ENCODE results near the gene FBXO15.

Gene FBXO15, protein sequence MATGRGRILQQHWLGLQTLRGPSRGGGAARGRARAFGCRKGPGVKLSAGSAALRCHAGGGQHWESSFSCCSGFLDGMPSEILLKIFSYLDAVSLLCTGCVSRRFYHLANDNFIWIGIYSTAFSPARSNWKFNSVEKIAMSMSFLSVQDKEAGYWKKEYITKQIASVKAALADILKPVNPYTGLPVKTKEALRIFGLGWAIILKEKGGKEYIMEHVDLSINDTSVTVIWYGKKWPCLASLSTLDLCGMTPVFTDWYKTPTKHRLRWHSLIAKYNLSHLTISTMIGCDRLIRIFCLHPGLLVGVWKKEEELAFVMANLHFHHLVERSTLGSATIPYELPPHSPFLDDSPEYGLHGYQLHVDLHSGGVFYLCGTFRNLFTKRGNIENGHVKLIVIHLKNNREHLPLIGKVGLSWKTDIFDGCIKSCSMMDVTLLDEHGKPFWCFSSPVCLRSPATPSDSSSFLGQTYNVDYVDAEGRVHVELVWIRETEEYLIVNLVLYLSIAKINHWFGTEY

DNA sequence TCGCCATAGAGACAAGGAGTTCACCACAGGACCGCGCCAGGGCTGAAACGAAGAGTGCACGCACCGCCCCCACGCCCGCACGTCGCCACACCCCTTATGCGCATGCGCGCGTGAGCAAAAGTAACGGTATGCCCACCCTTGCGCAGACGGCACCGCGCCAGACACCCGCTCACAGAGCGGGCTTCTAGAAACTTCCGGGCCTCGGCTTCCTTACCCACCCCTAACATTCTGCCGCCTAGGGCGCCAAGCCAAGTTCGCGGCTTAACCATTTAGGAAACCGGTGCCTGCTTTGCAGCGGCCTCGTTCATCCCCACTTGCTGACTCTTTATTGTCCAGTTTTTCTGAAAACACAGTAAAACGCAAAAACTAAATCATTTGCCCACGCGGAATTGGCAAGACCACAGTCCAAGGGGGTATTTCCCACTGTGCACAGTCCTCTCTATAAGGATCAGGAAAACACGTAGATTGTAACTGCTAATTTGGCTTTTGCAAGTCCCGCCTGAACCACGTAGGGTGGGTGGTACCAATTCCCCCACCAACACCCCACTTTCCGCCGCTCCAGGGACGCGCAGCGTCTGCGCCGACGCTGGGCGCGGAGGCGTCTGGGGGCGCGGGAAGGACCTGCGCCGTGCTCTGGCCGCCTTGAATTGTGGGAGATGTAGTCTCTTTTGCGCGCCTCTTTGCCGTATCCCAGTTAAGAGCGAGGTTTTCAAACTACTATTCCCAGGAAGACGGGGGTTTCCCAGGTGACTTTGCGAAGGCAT is at the start of gene FBXO15, which contains the start of gene TIMM21:
TSS of gene FBXO15 (minus strand) at position 56 of the 764 bp plus-strand sequence. CDS start at position 7, 49 bp downstream.
TSS of gene TIMM21 (plus strand) at position 745 of the 764 bp plus-strand sequence. CDS start 286 bp downstream, outside the sequence.
- peak; percentile 96 for DNase-seq (ENCODE audit: low read depth, low spot score)

DNA sequence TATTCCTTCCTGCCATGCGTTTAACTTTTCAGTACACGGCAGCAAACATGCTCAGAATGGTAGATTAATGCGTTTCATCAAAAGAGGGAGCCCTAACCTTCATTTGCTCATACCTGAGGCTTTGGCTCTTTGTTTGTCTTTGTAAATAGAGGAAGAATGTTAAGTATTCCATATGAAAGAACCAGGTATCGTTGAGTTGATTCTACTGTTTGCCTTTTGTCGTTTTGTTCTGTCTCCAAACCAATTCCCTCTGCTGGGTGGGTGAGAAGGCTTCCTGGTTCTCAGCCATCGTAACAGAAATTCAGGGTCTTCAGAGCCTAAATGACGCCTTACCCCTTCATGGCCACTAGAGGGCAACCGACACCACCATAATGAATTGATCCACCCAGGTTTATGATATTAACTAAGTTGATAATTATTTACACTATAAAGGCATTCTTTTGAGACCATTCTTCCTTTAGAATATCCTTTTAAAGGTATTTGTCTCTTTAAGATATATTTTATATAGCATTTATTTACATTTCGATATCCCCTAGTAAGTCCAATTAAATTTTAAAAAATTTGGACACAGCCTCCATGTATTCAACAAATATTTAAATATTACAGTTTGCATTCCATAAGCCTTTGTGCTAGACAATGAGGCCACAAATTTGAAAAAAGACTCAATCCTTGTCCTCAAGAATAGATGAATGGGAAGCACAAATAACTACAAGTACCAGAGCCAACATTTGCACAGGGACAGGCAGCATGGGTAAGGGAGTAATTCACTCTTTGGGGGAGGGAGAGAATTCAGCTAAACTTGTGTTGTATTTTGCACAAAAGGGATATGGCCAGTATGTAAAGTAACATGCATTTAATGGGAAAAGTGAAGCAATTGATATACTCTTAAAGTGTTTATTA is 48.8 kb upstream of the FBXO15 start:
- peak; percentile 80 for DNase-seq (ENCODE audit: low read depth, low spot score)

DNA sequence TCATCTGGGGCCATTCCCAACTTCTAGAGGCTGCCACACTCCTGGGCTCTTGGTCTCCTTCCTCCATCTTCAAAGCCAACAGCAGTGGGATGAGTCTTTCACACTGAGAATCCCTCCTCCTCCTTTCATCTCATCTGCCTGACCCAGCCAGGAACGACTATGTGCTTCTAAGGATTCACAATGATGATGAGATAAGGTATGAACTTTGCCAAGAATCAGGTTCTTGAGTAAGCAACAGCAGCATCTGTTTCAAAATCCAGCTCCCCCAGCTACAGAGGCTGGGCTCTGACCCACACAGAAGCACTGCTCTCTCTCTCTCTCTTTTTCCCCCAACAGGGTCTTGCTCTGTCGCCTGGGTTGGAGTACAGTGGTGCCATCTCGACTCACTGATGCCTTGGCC is 47.1 kb upstream of the FBXO15 start:
- DNase-seq (ENCODE audit: low read depth, low spot score), result no peak

DNA sequence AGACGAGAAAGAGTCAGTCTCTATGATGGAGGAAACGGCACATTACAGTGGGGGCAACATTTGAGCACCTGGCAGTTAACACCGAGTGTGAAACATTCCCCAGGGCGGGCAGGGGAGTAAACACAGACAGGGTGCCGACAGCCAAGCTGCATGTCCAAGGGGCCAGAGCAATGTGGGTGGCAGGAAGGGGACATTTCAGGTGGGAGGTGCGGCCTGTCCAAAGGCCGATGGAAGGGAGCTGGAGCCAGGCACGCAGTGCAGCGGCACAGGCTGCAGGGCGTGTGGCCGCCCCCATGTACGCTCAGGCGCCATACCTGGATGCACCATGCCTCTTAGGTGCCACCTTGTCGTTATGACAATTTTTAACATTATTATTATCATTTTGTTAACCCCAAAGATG is 43.9 kb upstream of the FBXO15 start:
- no peak for DNase-seq (ENCODE audit: low read depth, low spot score)

DNA sequence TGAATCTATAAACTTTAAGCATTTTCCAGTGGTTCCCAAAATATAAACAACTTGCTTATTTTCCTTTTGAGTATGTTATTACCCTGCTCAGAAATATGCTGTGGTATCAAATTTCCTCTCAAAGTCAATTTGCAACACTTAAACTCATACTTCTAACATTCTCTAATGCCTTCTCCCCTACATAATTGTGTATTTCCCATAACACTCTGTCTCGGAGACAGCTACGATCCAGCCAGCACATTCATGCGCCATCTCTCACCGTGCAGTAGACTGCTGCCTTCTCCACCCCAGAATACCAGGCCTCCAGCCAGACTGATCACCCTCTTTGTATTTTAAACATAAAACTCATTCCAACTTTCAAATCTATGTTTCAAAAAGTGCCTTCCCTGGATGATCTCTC is 42.5 kb upstream of the FBXO15 start:
- no peak for DNase-seq (ENCODE audit: low read depth, low spot score)

DNA sequence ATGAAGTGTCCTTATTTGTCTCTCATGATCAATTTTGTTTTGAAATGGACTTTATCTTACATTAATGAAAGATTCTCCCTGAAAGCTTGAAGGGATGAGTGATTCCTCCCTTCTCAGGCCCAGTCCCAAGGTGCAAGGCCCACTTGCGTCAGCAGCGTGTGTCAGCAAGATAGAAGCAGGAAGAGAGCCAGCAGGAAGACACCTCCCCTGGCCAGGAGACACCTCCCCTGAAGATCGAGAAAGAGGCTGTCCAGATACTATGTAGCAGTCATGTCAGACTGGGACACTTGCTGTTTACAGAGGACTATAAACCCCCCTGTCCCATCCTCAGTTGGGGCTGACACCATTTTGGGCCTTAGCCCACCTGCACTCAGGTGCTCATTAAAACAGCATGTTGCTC is 39.0 kb upstream of the FBXO15 start:
- DNase-seq (ENCODE audit: low read depth, low spot score), result no peak

DNA sequence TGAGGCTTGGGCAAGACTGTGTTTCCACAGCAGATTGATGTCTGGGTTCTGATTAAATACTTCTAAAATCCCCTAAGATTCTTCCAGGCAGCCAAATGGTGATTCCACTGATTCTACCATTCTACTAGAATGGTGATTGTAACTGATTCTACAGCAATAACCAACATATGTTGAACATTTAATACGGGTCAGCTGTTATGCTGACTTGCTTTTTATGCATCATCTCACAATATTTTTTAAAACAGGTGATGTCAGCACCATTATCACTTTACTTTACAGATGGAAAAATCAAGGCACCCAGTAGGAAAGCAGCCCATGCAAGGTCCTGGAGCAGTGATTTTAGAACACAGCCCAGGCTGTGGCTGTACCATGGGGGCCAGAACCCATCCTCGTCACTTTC is 38.2 kb upstream of the FBXO15 start:
- no peak for DNase-seq (ENCODE audit: low read depth, low spot score)

DNA sequence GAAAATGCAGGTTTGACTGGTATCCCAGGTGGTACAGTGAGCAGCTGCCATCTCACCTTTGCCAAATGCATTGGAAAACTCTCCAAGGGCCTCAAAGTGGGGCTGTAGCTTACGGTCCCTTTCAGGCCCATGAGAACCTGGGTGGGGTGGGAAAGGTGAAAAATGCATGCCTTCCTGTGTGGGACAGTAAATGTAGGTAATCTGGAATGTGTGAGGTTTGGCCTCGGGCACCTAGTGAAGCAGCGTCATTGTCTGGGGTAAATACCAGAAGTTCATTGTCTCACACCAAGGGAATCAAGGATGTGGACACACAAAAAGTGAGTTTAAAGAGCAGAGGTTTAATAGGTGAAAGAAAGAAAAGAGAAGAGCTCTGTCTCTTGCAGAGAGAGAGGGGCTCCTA is 37.2 kb upstream of the FBXO15 start:
- DNase-seq (ENCODE audit: low read depth, low spot score), result peak; percentile 82

DNA sequence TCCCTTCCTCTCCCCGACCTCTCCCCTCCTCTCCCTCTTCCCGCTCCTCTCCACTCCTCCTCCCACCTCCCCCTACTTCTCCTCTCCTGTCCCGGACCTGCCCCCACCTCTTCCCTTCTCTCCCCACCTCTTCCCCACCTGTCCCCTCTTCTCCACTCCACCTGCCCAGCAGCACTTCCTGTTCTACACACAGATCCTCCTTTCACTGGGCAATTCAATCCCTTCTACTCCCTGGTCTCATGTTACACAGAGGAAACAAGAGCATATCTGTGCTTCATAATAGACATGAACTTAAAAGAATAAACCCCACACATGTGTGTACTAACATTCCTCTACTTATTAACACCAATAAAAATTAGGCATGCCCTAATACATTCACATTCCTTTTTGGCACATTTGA is 35.5 kb upstream of the FBXO15 start:
- DNase-seq (ENCODE audit: low read depth, low spot score), result no peak

DNA sequence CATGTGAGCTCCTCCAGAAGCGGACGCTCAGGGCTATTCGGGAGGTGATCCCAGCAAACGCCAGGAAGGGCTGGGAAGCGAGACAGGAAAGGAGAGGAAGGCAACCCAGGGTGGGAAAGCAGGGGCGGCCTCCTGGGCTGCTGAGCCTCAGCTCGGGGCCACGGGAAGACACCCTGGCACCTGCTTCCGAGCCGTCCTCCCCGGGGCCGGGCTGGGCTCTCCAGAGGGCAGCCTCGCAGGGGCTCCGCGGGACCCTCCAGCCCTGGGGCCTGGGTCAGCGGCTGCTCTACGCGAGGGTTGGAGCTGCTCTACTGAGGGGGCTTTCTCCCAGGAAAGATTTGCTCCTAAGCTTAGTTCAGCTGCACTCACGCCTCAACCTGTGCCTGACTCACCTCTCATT is 34.7 kb upstream of the FBXO15 start:
- no peak for DNase-seq (ENCODE audit: low read depth, low spot score)

DNA sequence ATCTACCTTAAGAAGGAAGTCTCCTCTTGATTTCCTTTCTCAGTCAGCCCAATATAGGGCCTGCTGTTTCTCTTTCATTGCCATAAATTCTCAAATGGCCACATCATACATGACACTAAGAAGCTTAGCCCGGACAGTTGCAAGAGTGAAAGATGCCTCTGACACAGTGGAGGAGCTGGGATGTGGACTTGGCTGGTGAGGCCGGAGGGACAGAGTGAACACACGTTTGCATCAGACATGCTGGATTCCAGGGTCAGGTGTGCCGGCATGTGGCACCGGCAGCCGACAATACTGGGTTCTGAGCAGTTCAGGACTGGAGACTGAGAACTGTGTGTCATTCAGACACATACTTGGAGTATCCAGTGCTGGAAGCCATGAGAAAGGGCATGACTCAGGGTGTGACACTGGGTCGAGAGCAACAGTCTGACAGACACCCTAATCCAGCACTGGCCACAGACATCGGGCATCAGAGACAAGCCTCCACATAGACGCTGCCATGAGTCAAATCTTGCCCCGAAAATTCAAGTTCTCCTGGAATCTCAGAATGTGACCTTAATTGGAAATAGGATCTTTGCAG is 32.1 kb upstream of the FBXO15 start:
- no peak for DNase-seq (ENCODE audit: low read depth, low spot score)

DNA sequence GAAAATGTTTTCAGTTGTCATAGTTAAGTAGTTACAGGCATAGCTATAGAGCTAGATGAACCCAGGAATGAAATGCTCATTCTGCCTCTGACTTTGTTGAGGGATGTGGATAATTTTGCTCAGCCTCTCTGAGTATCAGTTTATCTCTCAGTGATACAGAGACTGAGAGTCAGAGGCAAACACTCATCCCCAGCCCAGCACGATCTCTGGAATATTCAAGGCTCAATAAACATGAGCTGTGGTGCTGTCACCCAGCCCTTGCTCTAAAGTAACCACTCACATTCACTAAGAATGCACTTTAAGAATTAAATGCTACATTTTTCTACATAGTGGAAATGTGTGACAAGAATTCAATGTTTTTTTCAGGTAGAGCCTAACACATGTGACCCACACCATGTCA is 31.2 kb upstream of the FBXO15 start:
- DNase-seq (ENCODE audit: low read depth, low spot score), result no peak

DNA sequence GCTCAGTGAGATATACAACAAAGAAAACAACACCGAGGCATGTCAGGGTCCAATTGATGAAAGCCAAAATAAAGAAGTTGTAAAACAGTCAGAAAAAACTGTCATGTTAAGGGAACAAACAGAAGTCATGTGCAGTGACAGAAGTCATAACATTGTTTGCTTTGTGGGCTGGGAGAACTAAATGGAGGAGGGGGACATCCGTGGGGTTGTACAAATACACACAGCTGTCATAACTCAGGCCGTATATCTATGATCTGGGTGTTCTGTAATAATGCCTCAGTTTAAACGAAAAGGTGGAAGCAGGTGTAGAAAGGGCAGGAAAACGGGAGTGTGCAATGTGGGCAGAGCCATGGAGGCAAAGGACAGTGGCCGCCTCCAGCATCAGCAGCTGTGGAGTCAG is 28.0 kb upstream of the FBXO15 start:
- no peak for DNase-seq (ENCODE audit: low read depth, low spot score)

DNA sequence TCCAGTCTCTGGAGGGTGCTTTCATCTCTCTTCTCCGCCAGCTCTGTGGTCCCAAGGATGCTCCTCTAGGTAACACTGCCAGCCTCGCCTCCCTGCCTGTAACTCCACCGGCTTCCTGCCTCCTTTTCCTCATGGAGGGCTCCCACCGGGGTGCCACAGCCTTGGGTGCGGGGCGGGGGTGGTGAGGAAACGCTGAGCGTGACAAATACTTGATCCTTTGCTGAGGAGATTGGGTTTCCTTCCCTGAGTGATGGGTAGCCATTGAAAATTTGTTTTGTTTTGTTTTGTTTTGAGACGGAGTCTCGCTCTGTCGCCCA is 25.8 kb upstream of the FBXO15 start:
- no peak for DNase-seq (ENCODE audit: low read depth, low spot score)

DNA sequence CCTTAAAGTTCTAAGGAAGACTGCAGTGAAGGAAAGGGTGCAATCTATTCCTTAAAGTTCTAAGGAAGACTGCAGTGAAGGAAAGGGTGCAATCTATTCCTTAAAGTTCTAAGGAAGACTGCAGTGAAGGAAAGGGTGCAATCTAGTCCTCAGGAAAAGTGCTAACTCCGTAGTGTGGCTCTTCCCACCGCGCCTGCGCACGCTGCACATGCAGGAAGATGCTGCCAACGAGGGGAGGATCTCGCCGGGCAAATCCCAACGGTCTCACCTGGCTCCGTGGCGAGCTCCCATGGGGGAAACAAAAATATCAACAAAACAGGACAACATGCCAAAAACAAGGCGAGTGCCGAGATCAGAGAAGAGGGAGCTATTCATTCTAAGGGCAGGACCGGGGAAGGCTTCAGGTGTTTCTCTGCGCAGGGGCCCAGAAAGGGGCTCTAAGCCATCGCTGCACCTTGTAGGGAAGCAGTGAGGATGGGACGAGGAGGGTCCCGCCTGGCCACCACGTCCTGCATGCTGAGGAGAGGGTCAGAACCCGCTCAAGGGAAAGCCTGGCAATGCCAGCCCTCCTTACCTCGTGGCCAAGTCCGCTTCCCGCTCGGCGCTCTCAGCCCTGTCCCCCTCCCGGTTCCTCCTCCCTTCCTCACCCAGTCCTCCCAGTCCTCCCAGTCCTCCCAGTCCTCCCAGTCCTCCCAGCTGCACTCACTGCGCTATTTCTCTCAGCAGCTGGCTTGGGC is 25.2 kb upstream of the FBXO15 start:
- DNase-seq (ENCODE audit: low read depth, low spot score), result no peak

DNA sequence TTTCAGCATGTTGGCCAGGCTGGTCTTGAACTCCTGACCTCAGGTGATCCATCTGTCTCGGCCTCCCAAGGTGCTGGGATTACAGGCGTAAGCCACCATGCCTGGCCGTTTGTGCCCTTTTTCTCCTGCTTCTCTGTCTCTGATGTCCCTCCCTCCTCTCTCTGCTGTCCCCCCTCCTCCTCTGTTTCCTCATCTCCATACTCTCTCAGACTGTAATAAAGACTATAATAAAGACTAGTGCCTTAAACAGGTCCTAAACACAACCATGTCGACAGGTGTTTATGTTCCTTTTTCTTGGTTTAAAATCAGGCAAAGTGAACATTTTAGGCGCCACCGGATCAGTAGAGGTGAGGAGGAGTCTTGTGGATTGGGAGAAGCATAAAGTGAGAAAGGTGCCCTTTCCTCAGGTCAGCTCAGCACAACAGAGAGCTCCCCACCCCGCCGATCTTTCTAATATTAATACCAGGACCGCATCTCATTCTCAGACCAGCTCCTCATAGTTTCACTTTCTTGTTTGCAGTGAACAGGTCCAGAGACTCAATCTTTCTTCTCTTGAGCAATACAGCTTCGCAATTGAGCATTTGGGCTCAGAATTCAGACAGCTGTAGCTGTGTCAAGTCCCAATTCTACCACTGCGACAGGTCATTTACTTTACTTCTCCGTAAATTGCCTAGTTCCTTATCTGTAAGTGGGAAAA is 24.4 kb upstream of the FBXO15 start:
- no peak for DNase-seq (ENCODE audit: low read depth, low spot score)

DNA sequence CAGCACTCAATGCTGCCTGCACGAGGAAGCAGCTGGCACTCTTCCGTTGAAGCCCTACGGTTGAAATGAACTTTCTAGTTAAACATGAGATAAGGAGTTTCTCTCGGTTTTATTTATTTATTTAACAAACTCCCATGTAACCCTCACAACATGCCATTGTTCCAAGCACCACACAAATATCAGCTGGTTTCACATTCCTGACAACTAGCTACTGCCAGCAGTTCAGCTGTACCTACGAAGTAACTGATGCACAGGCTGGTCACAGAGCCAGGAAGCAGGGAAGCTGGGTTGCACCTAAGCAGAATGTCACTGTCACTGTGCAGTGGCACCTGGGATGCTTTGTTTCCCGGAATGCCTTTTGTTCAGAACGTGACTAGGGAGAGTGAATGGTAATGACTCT is 18.8 kb upstream of the FBXO15 start:
- DNase-seq (ENCODE audit: low read depth, low spot score), result no peak

DNA sequence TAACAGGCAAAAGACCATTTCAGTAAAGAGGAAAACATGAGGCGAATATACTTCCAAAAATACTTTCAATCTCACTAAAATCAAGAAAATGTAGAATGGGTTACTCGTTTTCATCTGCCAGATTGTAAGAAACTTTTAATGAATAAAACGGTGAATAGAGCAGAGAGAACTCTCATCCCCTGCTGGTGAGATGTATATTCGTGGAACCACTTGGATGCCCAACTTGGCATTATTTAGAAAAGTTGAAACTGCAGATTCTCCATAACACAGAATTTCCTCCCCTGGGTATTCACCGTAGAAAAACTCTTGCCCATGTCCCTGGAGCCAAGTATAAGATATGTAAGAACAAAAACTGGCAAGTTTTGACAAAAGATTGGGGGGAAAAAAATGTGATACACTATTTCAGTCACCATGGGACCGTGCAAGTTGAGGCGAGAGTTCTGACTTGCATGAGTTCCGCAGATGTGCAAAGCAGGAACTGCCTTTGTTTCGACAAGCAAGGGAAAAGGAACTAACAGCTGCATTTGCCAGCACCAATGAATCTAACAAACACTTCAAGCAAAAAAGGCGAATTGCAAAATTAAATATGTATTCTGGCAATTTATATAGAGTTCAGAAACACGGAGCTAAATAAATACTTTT is 15.5 kb upstream of the FBXO15 start:
- no peak for DNase-seq (ENCODE audit: low read depth, low spot score)

DNA sequence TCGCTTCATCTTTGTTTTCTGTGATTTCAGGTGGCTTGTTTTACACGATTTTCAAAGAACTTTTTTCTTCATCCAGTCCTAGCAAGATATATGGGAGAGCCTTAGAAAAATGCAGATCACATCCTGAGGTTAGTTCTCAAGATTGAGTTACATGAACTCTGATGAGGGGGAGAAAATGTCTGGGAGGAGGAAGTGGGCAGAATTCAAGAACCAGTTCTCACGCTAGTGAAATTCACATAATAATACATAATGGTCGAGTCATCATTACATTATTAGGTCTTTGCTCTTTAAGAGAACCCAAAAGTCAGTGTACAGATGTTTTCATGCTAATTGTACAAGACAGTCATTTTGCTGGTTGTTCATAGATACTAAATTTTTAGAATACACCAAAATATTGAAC is 7.6 kb upstream of the FBXO15 start:
- DNase-seq (ENCODE audit: low read depth, low spot score), result no peak

DNA sequence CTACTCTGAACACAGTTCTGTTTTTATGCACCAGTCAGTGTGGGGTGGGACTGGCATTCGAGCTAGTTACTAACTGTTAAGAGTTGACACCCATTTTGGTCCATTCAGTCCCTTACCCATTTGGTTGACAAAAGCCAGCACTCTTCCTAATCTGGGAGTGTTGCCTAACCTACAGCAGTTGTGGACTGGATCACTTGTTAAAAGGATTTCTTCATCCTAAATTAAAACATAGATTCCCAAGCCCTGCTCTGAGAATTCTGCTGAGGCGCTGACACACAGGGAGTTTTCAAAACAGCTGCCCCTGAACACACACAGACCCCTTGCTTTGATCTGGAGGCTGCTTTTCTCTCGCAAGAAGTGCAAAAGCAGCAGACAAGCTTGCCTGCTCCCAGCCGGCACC is 7.1 kb upstream of the FBXO15 start:
- DNase-seq (ENCODE audit: low read depth, low spot score), result no peak

All from ELF-1 (cell line).